ENCODE results near the gene RADIL. TPM values are rescaled to one million over a fixed set of nuclear protein-coding genes. Genes with fewer than 3 reads are reported as not detected.

The RADIL gene
- total and polyA plus RNA-seq, 2 of the 13 experiments (the other 11 are each of a cell fraction or from before 2014, with no cell fraction given): 0.05 to 0.09 TPM

- TF ChIP-seq ZNF253 (CRISPR knock-in tag; IDR thresholded peaks at IDR 0.05; ENCODE audit: borderline replicate concordance) (peak; percentile 62; the same call in 1 of the 2 replicates), KLF15 (CRISPR knock-in tag; IDR thresholded peaks at IDR 0.05; ENCODE audit: borderline replicate concordance) (no peak), ATF7 (IDR thresholded peaks at IDR 0.05) (no peak), ATF7 (CRISPR knock-in tag; IDR thresholded peaks at IDR 0.05) (peak; percentile 54; the same call in 1 of the 2 replicates), ELF1 (CRISPR knock-in tag; IDR thresholded peaks at IDR 0.05) (peak; percentile 98), POLR2A (IDR thresholded peaks at IDR 0.05; ENCODE audit: insufficient read depth in 1 of 2, low read depth in 2 of 2, low read length in 2 of 2) (peak; percentile 76 to 86), RBFOX2 (IDR thresholded peaks at IDR 0.05; ENCODE audit: low read depth, low read length) (peak; percentile 96), DNMT3B (CRISPR knock-in tag; conservative IDR thresholded peaks at IDR 0.05) (no peak), TBX2 (CRISPR knock-in tag; IDR thresholded peaks at IDR 0.05; ENCODE audit: borderline replicate concordance) (peak; percentile 44; the same call in 1 of the 2 replicates), FOXC1 (CRISPR knock-in tag; IDR thresholded peaks at IDR 0.05; ENCODE audit: borderline replicate concordance) (no peak), KDM2A (CRISPR knock-in tag; IDR thresholded peaks at IDR 0.05; ENCODE audit: borderline replicate concordance, low read depth) (peak; percentile 91), SP2 (CRISPR knock-in tag; IDR thresholded peaks at IDR 0.05) (peak; percentile 93), ZNF292 (CRISPR knock-in tag; IDR thresholded peaks at IDR 0.05; ENCODE audit: borderline replicate concordance, low read depth) (no peak), ZNF430 (CRISPR knock-in tag; IDR thresholded peaks at IDR 0.05) (0 out of 2 replicates have a peak, but pooled peaks have one; percentile 25), ZNF724P (CRISPR knock-in tag; IDR thresholded peaks at IDR 0.05; ENCODE audit: borderline replicate concordance) (no peak), ERF (CRISPR knock-in tag; IDR thresholded peaks at IDR 0.05) (peak; percentile 72), ZNF687 (CRISPR knock-in tag; IDR thresholded peaks at IDR 0.05) (peak; percentile 83), ZNF709 (CRISPR knock-in tag; IDR thresholded peaks at IDR 0.05) (0 out of 2 replicates have a peak, but pooled peaks have one; percentile 70), CBX5 (CRISPR knock-in tag; IDR thresholded peaks at IDR 0.05; ENCODE audit: borderline replicate concordance) (peak; percentile 30; the same call in 1 of the 2 replicates), ZMYM4 (CRISPR knock-in tag; IDR thresholded peaks at IDR 0.05) (peak; percentile 92), PAXIP1 (CRISPR knock-in tag; conservative IDR thresholded peaks at IDR 0.05) (0 out of 2 replicates have a peak, but pooled peaks have one; percentile 45)
- TF ChIP-seq, protein P1, sequence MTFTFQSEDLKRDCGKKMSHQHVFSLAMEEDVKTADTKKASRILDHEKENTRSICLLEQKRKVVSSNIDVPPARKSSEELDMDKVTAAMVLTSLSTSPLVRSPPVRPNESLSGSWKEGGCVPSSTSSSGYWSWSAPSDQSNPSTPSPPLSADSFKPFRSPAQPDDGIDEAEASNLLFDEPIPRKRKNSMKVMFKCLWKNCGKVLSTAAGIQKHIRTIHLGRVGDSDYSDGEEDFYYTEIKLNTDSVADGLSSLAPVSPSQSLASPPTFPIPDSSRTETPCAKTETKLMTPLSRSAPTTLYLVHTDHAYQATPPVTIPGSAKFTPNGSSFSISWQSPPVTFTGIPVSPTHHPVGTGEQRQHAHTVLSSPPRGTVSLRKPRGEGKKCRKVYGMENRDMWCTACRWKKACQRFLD (CRISPR knock-in tag; IDR thresholded peaks at IDR 0.05; ENCODE audit: borderline replicate concordance): 0 out of 2 replicates have a peak, but pooled peaks have one; percentile 8
These were observed 108.2 kb downstream of the RADIL start, which contains the start of gene AP5Z1 (continued) for GRCh38 chr7:4775250-4775847.
